Stimulated activated CD8-positive, alpha-beta memory T cell treated with anti-CD3 and anti-CD28 coated beads, Interleukin-12 subunit alpha, Interleukin-12 subunit beta, amount 100 ng/mL, for 1 hour (primary cell): ENCODE measurements around the gene NOS2.
"Not testable (repeated sequence)": the region's sequence is repeated elsewhere in the genome, so short reads cannot be mapped to it uniquely, and the experiment has no call there.

ENCODE experiments used
- DNase-seq: peaks from one replicate; pipeline ENCODE4 v3.0.0-alpha.2; 2020; ENCODE audit warnings: low read depth

The NOS2 gene

GRCh38 chr17:27754549-27754948 lies 45.8 kb downstream of the NOS2 start:
- no peak for DNase-seq

- not testable (repeated sequence) for DNase-seq
These were observed 46.6 kb downstream of the NOS2 start for GRCh38 chr17:27753726-27754125.

GRCh38 chr17:27752831-27753619 lies 47.3 kb downstream of the NOS2 start:
- not testable (repeated sequence) for DNase-seq

GRCh38 chr17:27751622-27752490 lies 48.5 kb downstream of the NOS2 start:
- no peak for DNase-seq

- DNase-seq = no peak
These were observed 49.2 kb downstream of the NOS2 start for GRCh38 chr17:27751166-27751565.

GRCh38 chr17:27749562-27750150 lies 50.7 kb downstream of the NOS2 start:
- not testable (repeated sequence) for DNase-seq

GRCh38 chr17:27748360-27748825 lies 51.9 kb downstream of the NOS2 start:
- no peak for DNase-seq

- no peak for DNase-seq
These were observed 52.6 kb downstream of the NOS2 start for GRCh38 chr17:27747462-27748359.

- DNase-seq = no peak
These were observed 53.4 kb downstream of the NOS2 start for GRCh38 chr17:27746881-27747280.

- not testable (repeated sequence) for DNase-seq
These were observed 54.0 kb downstream of the NOS2 start for GRCh38 chr17:27746320-27746719.

- DNase-seq = not testable (repeated sequence)
These were observed 55.0 kb downstream of the NOS2 start for GRCh38 chr17:27745207-27745830.

GRCh38 chr17:27743281-27743885 lies 56.9 kb downstream of the NOS2 start:
- DNase-seq = no peak

GRCh38 chr17:27741971-27742575 lies 58.3 kb downstream of the NOS2 start:
- no peak for DNase-seq

- DNase-seq = no peak
These were observed 58.9 kb downstream of the NOS2 start for GRCh38 chr17:27741361-27741861.

- not testable (repeated sequence) for DNase-seq
These were observed 59.8 kb downstream of the NOS2 start for GRCh38 chr17:27740541-27740940.

- DNase-seq = no peak
These were observed 66.6 kb downstream of the NOS2 start for GRCh38 chr17:27733773-27734172.

- DNase-seq = not testable (repeated sequence)
These were observed 67.6 kb downstream of the NOS2 start for GRCh38 chr17:27732746-27733145.

GRCh38 chr17:27725982-27726381 lies 74.3 kb downstream of the NOS2 start:
- not testable (repeated sequence) for DNase-seq

- DNase-seq = no peak
These were observed 78.5 kb downstream of the NOS2 start for GRCh38 chr17:27721797-27722196.
